GM18526 (cell line): ENCODE data around the gene GTF2H4.

ENCODE experiments used
- POLR2A ChIP-seq: IDR thresholded peaks from 3 replicates; pipeline ENCODE4 v1.6.1; 2011; ENCODE audit not compliant: insufficient read length; ENCODE audit errors: extremely low read depth

GTF2H4 gene

GRCh38 chr6:30903236-30903635, 4.8 kb upstream of the GTF2H4 start:
- no peak for TF ChIP-seq POLR2A

GRCh38 chr6:30908700-30909099, 693 bp downstream of the GTF2H4 start:
- TF ChIP-seq POLR2A: no peak

GRCh38 chr6:30912746-30913520, 4.9 kb downstream of the GTF2H4 start:
- TF ChIP-seq POLR2A: no peak

GRCh38 chr6:30913721-30914075, 5.7 kb downstream of the GTF2H4 start:
- no peak for TF ChIP-seq POLR2A

GRCh38 chr6:30914076-30914853, 6.3 kb downstream of the GTF2H4 start, which contains the start of gene VARS2:
VARS2 (plus strand) TSS chr6:30914238; CDS start chr6:30914837, 599 bp downstream.
- TF ChIP-seq POLR2A: peak; percentile 80

- no peak for TF ChIP-seq POLR2A
These were observed 7.0 kb downstream of the GTF2H4 start for GRCh38 chr6:30914854-30915590.

GRCh38 chr6:30915591-30915946, 7.6 kb downstream of the GTF2H4 start:
- no peak for TF ChIP-seq POLR2A

GRCh38 chr6:30917041-30917440, 9.0 kb downstream of the GTF2H4 start:
- TF ChIP-seq POLR2A: no peak

GRCh38 chr6:30917487-30917886, 9.5 kb downstream of the GTF2H4 start:
- no peak for TF ChIP-seq POLR2A

- no peak for TF ChIP-seq POLR2A
These were observed 10.7 kb downstream of the GTF2H4 start for GRCh38 chr6:30918670-30919069.

GRCh38 chr6:30922447-30922852, 14.4 kb downstream of the GTF2H4 start:
- TF ChIP-seq POLR2A: no peak

- no peak for TF ChIP-seq POLR2A
These were observed 18.6 kb downstream of the GTF2H4 start for GRCh38 chr6:30926644-30927043.

- no peak for TF ChIP-seq POLR2A
These were observed 20.7 kb downstream of the GTF2H4 start for GRCh38 chr6:30928677-30929076.

GRCh38 chr6:30930506-30930905, 22.5 kb downstream of the GTF2H4 start:
- no peak for TF ChIP-seq POLR2A

GRCh38 chr6:30931272-30931671, 23.3 kb downstream of the GTF2H4 start:
- TF ChIP-seq POLR2A: no peak

GRCh38 chr6:30931969-30932645, 24.1 kb downstream of the GTF2H4 start, which contains the start of gene SFTA2:
SFTA2 (minus strand) TSS chr6:30932170; CDS start chr6:30932096, 74 bp downstream.
- TF ChIP-seq POLR2A: no peak
